Measurements from ENCODE around the gene PPP4R3A. TPM values are rescaled to one million over a fixed set of nuclear protein-coding genes. Genes with fewer than 3 reads are reported as not detected.

The PPP4R3A gene
- total RNA-seq, 1 experiment from 2014 or later, result 148 TPM

DNA sequence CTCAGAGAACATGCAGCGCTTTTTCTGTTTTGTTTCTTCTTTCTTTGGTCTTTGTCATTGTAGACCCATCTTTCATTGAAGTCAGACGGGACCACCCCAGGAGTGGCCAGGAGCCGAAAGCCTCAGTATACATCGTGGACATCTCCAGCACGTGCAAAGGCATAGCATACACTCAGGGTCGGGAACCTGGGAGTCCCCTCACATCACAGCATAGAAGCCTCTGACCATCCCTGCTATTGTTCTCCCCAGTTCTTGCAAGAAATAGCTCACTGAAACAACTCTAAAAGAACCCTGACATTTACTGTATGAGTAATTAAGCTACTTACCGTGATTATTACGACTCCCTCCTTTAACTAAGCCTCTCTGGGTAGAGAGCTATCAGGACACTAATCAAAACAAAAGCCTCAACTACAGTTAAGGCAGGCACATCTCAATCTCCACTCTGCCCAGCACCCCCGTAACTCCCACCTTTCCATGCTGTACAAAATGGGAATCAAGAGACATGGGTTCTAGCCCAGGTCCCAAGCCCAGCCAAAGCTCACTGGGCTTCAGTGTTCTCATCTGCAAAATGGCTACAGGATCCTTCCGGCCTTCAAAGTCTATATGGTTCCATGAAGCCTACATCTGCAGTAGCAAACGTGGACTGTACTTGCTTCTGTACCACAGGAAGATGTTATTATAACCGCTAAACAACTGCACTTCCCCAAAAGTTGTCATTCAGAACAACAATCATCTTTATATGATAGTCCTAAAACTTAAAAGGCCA lies 99.2 kb downstream of the PPP4R3A start:
- no peak overlapping the region for H2AK5ac ChIP-seq (ENCODE audit: insufficient read length, low read length)
- H3K79me2 ChIP-seq (ENCODE audit: insufficient read depth, low read length), result peaks cover 14% of the 10 kb centered on the region; the same call in 1 of the 2 replicates
- no peak overlapping the region for H3K4ac ChIP-seq (ENCODE audit: low read depth, low read length)
- peaks cover 4% of the 10 kb centered on the region for H4K20me1 ChIP-seq (ENCODE audit: control insufficient read depth, insufficient read depth, insufficient read length)
- no peak overlapping the region for H3K23ac ChIP-seq (ENCODE audit: insufficient read length, low read depth, low read length)
- Mint-ChIP-seq H3K27me3 (ENCODE audit: low read depth) (no peaks in the 10 kb centered on the region), H3K4me1 (peaks cover 46 to 49% of the 10 kb centered on the region in 2 experiments), H3K4me3 (no peak overlapping the region), H3K36me3 (ENCODE audit: insufficient read depth in 1 of 3, low read depth in 3 of 3) (peaks cover 10 to 50% (median 25%) of the 10 kb centered on the region in 3 experiments; a peak in 6 of 7 replicates), H3K27ac (peak overlapping the region in 1 of 3 experiments; percentile 6; a peak in 1 of 7 replicates), H3K9me3 (no peaks in the 10 kb centered on the region)
- no peak overlapping the region for H4K8ac ChIP-seq (replicated peaks; ENCODE audit: insufficient read length, low read depth, low read length)
- H2BK12ac ChIP-seq (ENCODE audit: insufficient read length, low read depth, low read length), result no peak overlapping the region
- peaks cover 11% of the 10 kb centered on the region; the same call in 1 of the 2 replicates for H3K4me1 ChIP-seq (ENCODE audit: insufficient read depth, low read length)
- H3K27me3 ChIP-seq (ENCODE audit: insufficient read depth, low read length), result no peaks in the 10 kb centered on the region
- H2BK20ac ChIP-seq (ENCODE audit: low read depth, low read length, poor library complexity, severe bottlenecking), result no peak overlapping the region
- H3T11ph ChIP-seq (ENCODE audit: low read length), result no peak overlapping the region
- peaks cover 2% of the 10 kb centered on the region for H3K79me1 ChIP-seq (ENCODE audit: insufficient read depth, low read depth, low read length, poor library complexity, severe bottlenecking)
- no peak overlapping the region for H2BK120ac ChIP-seq (ENCODE audit: low read depth, low read length, poor library complexity, severe bottlenecking)
- H2AFZ ChIP-seq (ENCODE audit: low read length), result no peak overlapping the region
- DNase-seq, result no peak
- H3K56ac ChIP-seq (ENCODE audit: insufficient read length, low read depth, low read length), result no peak overlapping the region
- H2BK15ac ChIP-seq (ENCODE audit: low read depth, low read length), result no peak overlapping the region
- no peak overlapping the region for H3K14ac ChIP-seq (ENCODE audit: insufficient read depth, low read length)
- no peak overlapping the region for H3K18ac ChIP-seq (ENCODE audit: insufficient read length, low read depth, low read length)
- WGBS (ENCODE audit: extremely low coverage, insufficient read length, low lambda C conversion rate), result no CpG with 5 or more reads among the region's 12 CpGs
- no peak overlapping the region for H2BK5ac ChIP-seq (ENCODE audit: insufficient read length, low read length)
- H3K9me3 ChIP-seq (ENCODE audit: control insufficient read depth, low read depth, low read length), result no peaks in the 10 kb centered on the region
- no peak overlapping the region for H4K91ac ChIP-seq (ENCODE audit: insufficient read length, low read depth, low read length)
- H3K4me2 ChIP-seq (ENCODE audit: insufficient read depth, insufficient read length, low read length), result no peak overlapping the region
- H3K9ac ChIP-seq (ENCODE audit: extremely low read depth, insufficient read length, low read length), result no peak overlapping the region
- TF ChIP-seq, protein P1, sequence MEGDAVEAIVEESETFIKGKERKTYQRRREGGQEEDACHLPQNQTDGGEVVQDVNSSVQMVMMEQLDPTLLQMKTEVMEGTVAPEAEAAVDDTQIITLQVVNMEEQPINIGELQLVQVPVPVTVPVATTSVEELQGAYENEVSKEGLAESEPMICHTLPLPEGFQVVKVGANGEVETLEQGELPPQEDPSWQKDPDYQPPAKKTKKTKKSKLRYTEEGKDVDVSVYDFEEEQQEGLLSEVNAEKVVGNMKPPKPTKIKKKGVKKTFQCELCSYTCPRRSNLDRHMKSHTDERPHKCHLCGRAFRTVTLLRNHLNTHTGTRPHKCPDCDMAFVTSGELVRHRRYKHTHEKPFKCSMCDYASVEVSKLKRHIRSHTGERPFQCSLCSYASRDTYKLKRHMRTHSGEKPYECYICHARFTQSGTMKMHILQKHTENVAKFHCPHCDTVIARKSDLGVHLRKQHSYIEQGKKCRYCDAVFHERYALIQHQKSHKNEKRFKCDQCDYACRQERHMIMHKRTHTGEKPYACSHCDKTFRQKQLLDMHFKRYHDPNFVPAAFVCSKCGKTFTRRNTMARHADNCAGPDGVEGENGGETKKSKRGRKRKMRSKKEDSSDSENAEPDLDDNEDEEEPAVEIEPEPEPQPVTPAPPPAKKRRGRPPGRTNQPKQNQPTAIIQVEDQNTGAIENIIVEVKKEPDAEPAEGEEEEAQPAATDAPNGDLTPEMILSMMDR (conservative IDR thresholded peaks at IDR 0.05), result no peak
- no peak overlapping the region for H4K5ac ChIP-seq (ENCODE audit: insufficient read length, low read depth, low read length)
- H3K23me2 ChIP-seq (ENCODE audit: insufficient read length, low read depth, low read length, poor library complexity, severe bottlenecking), result no peaks in the 10 kb centered on the region
- H3K27ac ChIP-seq (ENCODE audit: insufficient read length, low read depth, low read length), result no peak overlapping the region
